GM21526 (cell line): Measurements from ENCODE around the gene ADAP2.

Experiments
- ATAC-seq: cut with Tn5 transposase; IDR thresholded peaks from one replicate; pipeline ENCODE4 v1.9.1; 2021; ENCODE audit warnings: moderate library complexity; ENCODE audit not compliant: unreplicated experiment, low FRiP score

The ADAP2 gene

GRCh38 chr17:31008374-31009041 lies 86.8 kb downstream of the ADAP2 start:
- ATAC-seq, result no peak
